ENCODE data around the gene PAFAH1B2. TPM values are rescaled to one million over a fixed set of nuclear protein-coding genes. Genes with fewer than 3 reads are reported as not detected.

The PAFAH1B2 gene
- total RNA-seq, 2 donors from 2014 or later, result 114 to 115 TPM

DNA sequence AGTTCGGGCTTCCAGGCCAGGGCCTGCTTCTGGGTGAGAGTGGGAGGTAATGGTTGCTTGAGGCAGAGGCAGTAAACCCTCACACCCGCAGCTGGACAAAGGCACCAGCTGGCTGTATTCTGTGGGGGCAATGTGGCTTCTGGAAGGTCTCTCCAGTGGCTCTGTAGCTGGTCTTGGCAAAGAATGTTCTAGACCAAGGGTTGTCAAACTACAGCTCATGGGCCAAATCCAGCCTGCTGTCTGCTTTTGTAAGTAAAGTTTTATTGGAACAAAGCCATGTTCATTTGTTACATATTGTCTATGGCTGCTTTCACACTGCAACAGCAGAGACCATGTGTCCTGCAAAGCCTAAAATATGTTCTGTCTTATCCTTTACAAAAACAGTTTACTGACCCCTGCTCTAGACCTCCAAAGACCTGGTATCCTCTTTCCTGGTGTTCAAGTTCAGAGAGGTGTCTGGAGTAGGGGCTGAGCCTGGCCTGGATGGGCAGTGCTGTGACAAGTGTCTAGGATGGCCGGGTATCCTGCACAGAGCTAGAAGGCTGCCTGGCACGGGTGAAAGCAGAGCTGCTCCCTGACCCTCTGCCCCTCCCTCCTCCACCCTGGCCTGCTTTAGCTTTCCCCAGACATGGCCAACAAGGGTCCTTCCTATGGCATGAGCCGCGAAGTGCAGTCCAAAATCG, 58.4 kb downstream of the PAFAH1B2 start:
- no peak for DNase-seq
- no peak overlapping the region for H3K27ac ChIP-seq (ENCODE audit: low read depth, low read length)

DNA sequence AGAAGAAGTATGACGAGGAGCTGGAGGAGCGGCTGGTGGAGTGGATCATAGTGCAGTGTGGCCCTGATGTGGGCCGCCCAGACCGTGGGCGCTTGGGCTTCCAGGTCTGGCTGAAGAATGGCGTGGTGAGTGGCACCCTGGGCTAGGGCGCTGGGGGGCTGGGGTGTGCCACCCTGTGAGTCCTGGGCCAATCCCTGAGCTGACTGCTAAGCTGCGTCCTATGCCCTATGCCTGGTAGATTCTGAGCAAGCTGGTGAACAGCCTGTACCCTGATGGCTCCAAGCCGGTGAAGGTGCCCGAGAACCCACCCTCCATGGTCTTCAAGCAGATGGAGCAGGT, 59.0 kb downstream of the PAFAH1B2 start:
- 94 to 100% methylated on average over 3 to 10 of the region's 10 CpGs for WGBS, 2 experiments (ENCODE audit: insufficient coverage in 1 of 2, insufficient read length in 1 of 2)
- peaks cover 36% of the 10 kb centered on the region for H3K4me1 Mint-ChIP-seq
- TF ChIP-seq, protein P1, sequence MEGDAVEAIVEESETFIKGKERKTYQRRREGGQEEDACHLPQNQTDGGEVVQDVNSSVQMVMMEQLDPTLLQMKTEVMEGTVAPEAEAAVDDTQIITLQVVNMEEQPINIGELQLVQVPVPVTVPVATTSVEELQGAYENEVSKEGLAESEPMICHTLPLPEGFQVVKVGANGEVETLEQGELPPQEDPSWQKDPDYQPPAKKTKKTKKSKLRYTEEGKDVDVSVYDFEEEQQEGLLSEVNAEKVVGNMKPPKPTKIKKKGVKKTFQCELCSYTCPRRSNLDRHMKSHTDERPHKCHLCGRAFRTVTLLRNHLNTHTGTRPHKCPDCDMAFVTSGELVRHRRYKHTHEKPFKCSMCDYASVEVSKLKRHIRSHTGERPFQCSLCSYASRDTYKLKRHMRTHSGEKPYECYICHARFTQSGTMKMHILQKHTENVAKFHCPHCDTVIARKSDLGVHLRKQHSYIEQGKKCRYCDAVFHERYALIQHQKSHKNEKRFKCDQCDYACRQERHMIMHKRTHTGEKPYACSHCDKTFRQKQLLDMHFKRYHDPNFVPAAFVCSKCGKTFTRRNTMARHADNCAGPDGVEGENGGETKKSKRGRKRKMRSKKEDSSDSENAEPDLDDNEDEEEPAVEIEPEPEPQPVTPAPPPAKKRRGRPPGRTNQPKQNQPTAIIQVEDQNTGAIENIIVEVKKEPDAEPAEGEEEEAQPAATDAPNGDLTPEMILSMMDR (conservative IDR thresholded peaks at IDR 0.05), result no peak
- peaks cover 29% of the 10 kb centered on the region for H3K36me3 Mint-ChIP-seq (ENCODE audit: low read depth)
- H3K9me3 Mint-ChIP-seq, result no peaks in the 10 kb centered on the region
- H3K27ac ChIP-seq (ENCODE audit: low read depth, low read length), result no peak overlapping the region
- H3K9ac ChIP-seq (ENCODE audit: extremely low read depth, low read length, poor library complexity, severe bottlenecking), result peak overlapping the region; percentile 86
- peak overlapping the region; percentile 88 for H3K4me3 ChIP-seq (ENCODE audit: low read length)
- H3K27me3 ChIP-seq (ENCODE audit: control insufficient read depth, insufficient read depth, low read length, poor library complexity, severe bottlenecking), result no peaks in the 10 kb centered on the region
- peaks cover 13% of the 10 kb centered on the region for H3K4me1 ChIP-seq (ENCODE audit: control insufficient read depth, insufficient read depth, low read length)
- no peak overlapping the region for H3K27ac Mint-ChIP-seq
- H3K27me3 Mint-ChIP-seq (ENCODE audit: insufficient read depth), result no peaks in the 10 kb centered on the region
- no peak for DNase-seq
- peaks cover 44% of the 10 kb centered on the region for H3K36me3 ChIP-seq (ENCODE audit: control insufficient read depth, insufficient read depth, low read length)
- no peak overlapping the region for H3K4me3 Mint-ChIP-seq
- H3K9me3 ChIP-seq (ENCODE audit: control insufficient read depth, low read length), result no peaks in the 10 kb centered on the region

More for the DNA sequence above, 58.4 kb downstream of the PAFAH1B2 start:
- TF ChIP-seq, protein P1 (conservative IDR thresholded peaks at IDR 0.05), result no peak
- Histone ChIP-seq H3K4me3 (ENCODE audit: low read length) (peak overlapping the region; percentile 88), H3K9me3 (ENCODE audit: control insufficient read depth, low read length) (no peaks in the 10 kb centered on the region), H3K36me3 (ENCODE audit: control insufficient read depth, insufficient read depth, low read length) (peaks cover 44% of the 10 kb centered on the region), H3K4me1 (ENCODE audit: control insufficient read depth, insufficient read depth, low read length) (peaks cover 13% of the 10 kb centered on the region), H3K27me3 (ENCODE audit: control insufficient read depth, insufficient read depth, low read length, poor library complexity, severe bottlenecking) (no peaks in the 10 kb centered on the region), H3K9ac (ENCODE audit: extremely low read depth, low read length, poor library complexity, severe bottlenecking) (peak overlapping the region; percentile 86)
- no peaks in the 10 kb centered on the region for H3K27me3 Mint-ChIP-seq (ENCODE audit: insufficient read depth)
- H3K4me1 Mint-ChIP-seq, result peaks cover 40% of the 10 kb centered on the region
- no peak overlapping the region for H3K4me3 Mint-ChIP-seq
- no peaks in the 10 kb centered on the region for H3K9me3 Mint-ChIP-seq
- H3K36me3 Mint-ChIP-seq (ENCODE audit: low read depth), result peaks cover 30% of the 10 kb centered on the region
- no peak overlapping the region for H3K27ac Mint-ChIP-seq
- WGBS, 2 experiments (ENCODE audit: insufficient coverage in 1 of 2, insufficient read length in 1 of 2), result 75 to 93% methylated on average over 2 to 7 of the region's 7 CpGs

DNA sequence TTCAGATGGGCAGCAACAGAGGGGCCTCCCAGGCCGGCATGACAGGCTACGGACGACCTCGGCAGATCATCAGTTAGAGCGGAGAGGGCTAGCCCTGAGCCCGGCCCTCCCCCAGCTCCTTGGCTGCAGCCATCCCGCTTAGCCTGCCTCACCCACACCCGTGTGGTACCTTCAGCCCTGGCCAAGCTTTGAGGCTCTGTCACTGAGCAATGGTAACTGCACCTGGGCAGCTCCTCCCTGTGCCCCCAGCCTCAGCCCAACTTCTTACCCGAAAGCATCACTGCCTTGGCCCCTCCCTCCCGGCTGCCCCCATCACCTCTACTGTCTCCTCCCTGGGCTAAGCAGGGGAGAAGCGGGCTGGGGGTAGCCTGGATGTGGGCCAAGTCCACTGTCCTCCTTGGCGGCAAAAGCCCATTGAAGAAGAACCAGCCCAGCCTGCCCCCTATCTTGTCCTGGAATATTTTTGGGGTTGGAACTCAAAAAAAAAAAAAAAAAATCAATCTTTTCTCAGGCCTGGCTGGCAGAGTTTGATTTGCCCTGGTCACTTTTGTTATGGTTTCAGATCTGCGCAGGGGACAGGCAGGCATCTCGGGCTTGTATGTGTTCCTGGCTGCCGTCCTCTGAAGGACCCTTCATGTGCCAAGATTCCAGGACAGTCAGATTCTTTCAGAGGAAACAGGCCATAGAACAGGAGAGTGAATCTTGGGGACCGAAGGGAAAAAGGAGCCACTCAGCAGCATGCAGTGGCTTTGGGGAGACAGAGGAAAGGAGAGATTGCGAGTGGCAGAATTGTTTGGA, 60.4 kb downstream of the PAFAH1B2 start:
- 89 to 93% methylated on average over 10 to 17 of the region's 17 CpGs for WGBS, 2 experiments (ENCODE audit: insufficient coverage in 1 of 2, insufficient read length in 1 of 2)
- peak overlapping the region; percentile 16 for H3K27ac Mint-ChIP-seq
- H3K27me3 Mint-ChIP-seq (ENCODE audit: insufficient read depth), result no peaks in the 10 kb centered on the region
- peaks cover 29% of the 10 kb centered on the region for H3K36me3 Mint-ChIP-seq (ENCODE audit: low read depth)
- no peak overlapping the region for H3K4me3 Mint-ChIP-seq
- Histone ChIP-seq H3K9ac (ENCODE audit: extremely low read depth, low read length, poor library complexity, severe bottlenecking) (no peak overlapping the region), H3K36me3 (ENCODE audit: control insufficient read depth, insufficient read depth, low read length) (peaks cover 44% of the 10 kb centered on the region), H3K4me3 (ENCODE audit: low read length) (no peak overlapping the region), H3K27ac (ENCODE audit: low read depth, low read length) (no peak overlapping the region), H3K27me3 (ENCODE audit: control insufficient read depth, insufficient read depth, low read length, poor library complexity, severe bottlenecking) (no peaks in the 10 kb centered on the region), H3K4me1 (ENCODE audit: control insufficient read depth, insufficient read depth, low read length) (peaks cover 3% of the 10 kb centered on the region), H3K9me3 (ENCODE audit: control insufficient read depth, low read length) (no peaks in the 10 kb centered on the region)
- peaks cover 26% of the 10 kb centered on the region for H3K4me1 Mint-ChIP-seq
- H3K9me3 Mint-ChIP-seq, result no peaks in the 10 kb centered on the region
- TF ChIP-seq, protein P1 (conservative IDR thresholded peaks at IDR 0.05), result no peak
- DNase-seq, result peak; percentile 53

Data from endodermal cell (in vitro differentiated cells).